GM23338 (cell line): ENCODE results near the gene AIF1L. TPM values are rescaled to one million over a fixed set of nuclear protein-coding genes. Genes with fewer than 3 reads are reported as not detected.

Source experiments
- ATAC-seq: fragments of 200-7000 bp; cut with Tn5 transposase; 3 replicates; pipeline ENCODE4 v1.9.1; 2020
- DNase-seq: peaks from one replicate; pipeline ENCODE4 v3.0.0-alpha.2; 2015; ENCODE audit warnings: low spot score
- H2AFZ ChIP-seq: fragments of 200-600 bp; sonication (generic); 2 replicates; pipeline ENCODE4 v1.8.0; 2016; ENCODE audit warnings: antibody characterized with exemption, mild to moderate bottlenecking, moderate library complexity
- H3F3A ChIP-seq: fragments of 200-600 bp; sonication (generic); replicated peaks from 2 replicates; pipeline ENCODE4 v1.8.0; 2017; ENCODE audit warnings: antibody characterized with exemption, mixed run types, low read depth
- H3K27ac ChIP-seq: fragments of 200-600 bp; sonication (generic); 2 replicates; pipeline ENCODE4 v1.6.1; 2016; ENCODE audit warnings: low read depth
- H3K27me3 ChIP-seq: fragments of 200-600 bp; sonication (generic); 2 replicates; pipeline ENCODE4 v1.8.0; 2016; ENCODE audit warnings: mild to moderate bottlenecking, mixed run types, moderate library complexity; ENCODE audit not compliant: insufficient read depth
- H3K36me3 ChIP-seq: fragments of 200-600 bp; sonication (generic); 2 replicates; pipeline ENCODE4 v1.8.0; 2016; ENCODE audit warnings: mild to moderate bottlenecking; ENCODE audit not compliant: insufficient read depth
- H3K4me1 ChIP-seq: fragments of 200-600 bp; sonication (generic); 2 replicates; pipeline ENCODE4 v1.8.0; 2016; ENCODE audit warnings: mild to moderate bottlenecking, moderate library complexity; ENCODE audit not compliant: insufficient read depth
- H3K4me2 ChIP-seq: fragments of 200-600 bp; sonication (generic); 2 replicates; pipeline ENCODE4 v1.7.1; 2017; ENCODE audit warnings: mixed run types
- H3K4me3 ChIP-seq: fragments of 200-600 bp; sonication (generic); 2 replicates; pipeline ENCODE4 v1.6.1; 2016; ENCODE audit warnings: mixed run types
- H3K79me2 ChIP-seq: fragments of 200-600 bp; sonication (generic); replicated peaks from 2 replicates; pipeline ENCODE4 v1.8.0; 2017; ENCODE audit warnings: mild to moderate bottlenecking; ENCODE audit not compliant: insufficient read depth
- H3K9me2 ChIP-seq: fragments of 200-600 bp; sonication (generic); 2 replicates; pipeline ENCODE4 v1.8.0; 2017; ENCODE audit not compliant: insufficient read depth
- H4K20me1 ChIP-seq: fragments of 200-600 bp; sonication (generic); replicated peaks from 2 replicates; pipeline ENCODE4 v1.8.0; 2017; ENCODE audit warnings: mild to moderate bottlenecking; ENCODE audit not compliant: insufficient read depth
- H3K27ac Mint-ChIP-seq: 2 replicates; pipeline ENCODE4 v1.8.0; 2020; ENCODE audit warnings: inconsistent platforms, mild to moderate bottlenecking, moderate library complexity, mixed read lengths
- H3K27me3 Mint-ChIP-seq: 3 replicates; pipeline ENCODE4 v1.8.0; 2022; ENCODE audit warnings: low read depth, mild to moderate bottlenecking, moderate library complexity, mixed read lengths, inconsistent platforms; ENCODE audit not compliant: insufficient read depth, poor library complexity
- H3K36me3 Mint-ChIP-seq: 3 replicates; pipeline ENCODE4 v1.8.0; 2021; ENCODE audit warnings: low read depth, mild to moderate bottlenecking, inconsistent platforms, moderate library complexity, mixed read lengths
- H3K4me1 Mint-ChIP-seq: 3 replicates; pipeline ENCODE4 v1.8.0; 2020; ENCODE audit warnings: mild to moderate bottlenecking, inconsistent platforms, mixed read lengths
- H3K4me3 Mint-ChIP-seq: 3 replicates; pipeline ENCODE4 v1.8.0; 2021; ENCODE audit warnings: moderate library complexity, mild to moderate bottlenecking, inconsistent platforms, mixed read lengths
- H3K9me3 Mint-ChIP-seq: 3 replicates; pipeline ENCODE4 v1.8.0; 2020; ENCODE audit warnings: moderate library complexity, mild to moderate bottlenecking, inconsistent platforms, mixed read lengths
- CREB1 ChIP-seq: fragments of 250-450 bp; sonication (Bioruptor Pico); IDR thresholded peaks from 2 replicates; pipeline ENCODE4 v1.5.0; 2020; ENCODE audit warnings: low read depth, mild to moderate bottlenecking, moderate library complexity
- ETS1 ChIP-seq: IDR thresholded peaks from 2 replicates; pipeline ENCODE4 v1.6.1; 2016; ENCODE audit warnings: antibody characterized with exemption
- EZH2phosphoT487 ChIP-seq: fragments of 200-600 bp; sonication (generic); IDR thresholded peaks from one replicate; pipeline ENCODE4 v1.8.1; 2018; ENCODE audit warnings: antibody characterized with exemption; ENCODE audit not compliant: unreplicated experiment
- NANOG ChIP-seq: IDR thresholded peaks from 2 replicates; pipeline ENCODE4 v1.6.1; 2016; ENCODE audit warnings: antibody characterized with exemption, borderline replicate concordance
- STAT1 ChIP-seq: IDR thresholded peaks from one replicate; pipeline ENCODE4 v1.6.1; 2016; ENCODE audit warnings: antibody characterized with exemption; ENCODE audit not compliant: unreplicated experiment
- polyA plus RNA-seq: library from polyadenylated mRNA; unstranded; fragments of >200 nt; fragmentation: Nextera tagmentation; extraction: Ambion mirVana; gene quantifications from 2 replicates; pipeline ENCODE4 v1.2.1, GENCODE V29; 2016
- small RNA-seq: library from RNA; depleted of rRNA; stranded (forward); fragments of <200 nt; gene quantifications from one replicate; pipeline ENCODE3, GENCODE V24; 2014; ENCODE audit warnings: low replicate concordance
- total RNA-seq: library from RNA; depleted of rRNA; stranded (reverse); fragments of >200 nt; shearing (Covaris generic); gene quantifications from 2 replicates; pipeline ENCODE4 v1.2.3, GENCODE V29; 2014; rRNA removed

The AIF1L gene
- total and polyA plus RNA-seq, 2 experiments from 2014 or later: 76.4 to 87.8 TPM

- H3K4me3 Mint-ChIP-seq: no peak overlapping the region
- peaks cover 27% of the 10 kb centered on the region for H3K36me3 Mint-ChIP-seq
- Histone ChIP-seq H2AFZ (no peak overlapping the region), H3K36me3 (no peaks in the 10 kb centered on the region), H3K9me2 (no peaks in the 10 kb centered on the region), H3K4me2 (no peak overlapping the region), H4K20me1 (peaks cover 4% of the 10 kb centered on the region; the same call in 1 of the 2 replicates), H3F3A (no peaks in the 10 kb centered on the region), H3K4me1 (no peaks in the 10 kb centered on the region), H3K27me3 (no peaks in the 10 kb centered on the region), H3K79me2 (no peaks in the 10 kb centered on the region; the same call in none of the 2 replicates), H3K4me3 (no peak overlapping the region), H3K27ac (no peak overlapping the region)
- no peak for DNase-seq
- no peaks in the 10 kb centered on the region for H3K9me3 Mint-ChIP-seq
- no peak for TF ChIP-seq EZH2phosphoT487
- no peak for TF ChIP-seq ETS1
- TF ChIP-seq CREB1 (CRISPR knock-in tag): no peak
- no peak for TF ChIP-seq NANOG
- TF ChIP-seq STAT1: no peak
- H3K27ac Mint-ChIP-seq: no peak overlapping the region
- ATAC-seq: no peak
- H3K4me1 Mint-ChIP-seq: no peaks in the 10 kb centered on the region
- no peaks in the 10 kb centered on the region for H3K27me3 Mint-ChIP-seq
Measured at GRCh38 chr9:131169563-131170240, 73.4 kb downstream of the AIF1L start.

Small RNAs within 50 kb of the gene (small RNA-seq; reads per million reads assigned to genes)
- not detected for gene RNU6-881P

Other genes starting within 250 kb of the AIF1L start
- gene QRFP, start 199.7 kb upstream of the AIF1L start, total RNA-seq: not detected in 2 replicates
- gene QRFP, start 199.7 kb upstream of the AIF1L start, polyA plus RNA-seq: not detected in 2 replicates
- gene FIBCD1, start 157.3 kb upstream of the AIF1L start, total RNA-seq: 4.4 and 15.5 TPM in 2 replicates
- 5.6 and 9.0 TPM in 2 replicates for gene FIBCD1, start 157.3 kb upstream of the AIF1L start, polyA plus RNA-seq
- gene LAMC3, start 87.4 kb upstream of the AIF1L start, total RNA-seq: 19.2 and 27.4 TPM in 2 replicates
- gene LAMC3, start 87.4 kb upstream of the AIF1L start, polyA plus RNA-seq: 8.2 and 9.0 TPM in 2 replicates
- gene NUP214, start 29.1 kb downstream of the AIF1L start, total RNA-seq: 33.3 and 57.0 TPM in 2 replicates
- 36.0 and 44.5 TPM in 2 replicates for gene NUP214, start 29.1 kb downstream of the AIF1L start, polyA plus RNA-seq
- gene FAM78A, start 180.0 kb downstream of the AIF1L start, total RNA-seq: 2.1 and 2.2 TPM in 2 replicates
- gene FAM78A, start 180.0 kb downstream of the AIF1L start, polyA plus RNA-seq: 0.57 and 0.75 TPM in 2 replicates
- 2.4 and 4.4 TPM in 2 replicates for gene PLPP7, start 193.2 kb downstream of the AIF1L start, total RNA-seq
- 1.6 and 2.0 TPM in 2 replicates for gene PLPP7, start 193.2 kb downstream of the AIF1L start, polyA plus RNA-seq